GM18508 (cell line): ENCODE measurements around the gene RGS3.
"Not testable (repeated sequence)": the region's sequence is repeated elsewhere in the genome, so short reads cannot be mapped to it uniquely, and the experiment has no call there.

Source experiments
- ATAC-seq: cut with Tn5 transposase; IDR thresholded peaks from one replicate; pipeline ENCODE4 v1.9.1; 2021; ENCODE audit warnings: moderate number of reproducible peaks; ENCODE audit not compliant: insufficient read depth, unreplicated experiment

The RGS3 gene

GRCh38 chr9:113484258-113484730, 20.8 kb downstream of the RGS3 start:
- no peak for ATAC-seq

- ATAC-seq: no peak
Measured at GRCh38 chr9:113485761-113486115, 22.2 kb downstream of the RGS3 start.

GRCh38 chr9:113486327-113486726, 22.8 kb downstream of the RGS3 start:
- no peak for ATAC-seq

GRCh38 chr9:113488071-113488470, 24.5 kb downstream of the RGS3 start:
- ATAC-seq: no peak

- ATAC-seq: no peak
Measured at GRCh38 chr9:113488490-113488889, 25.0 kb downstream of the RGS3 start.

GRCh38 chr9:113491147-113491546, 27.6 kb downstream of the RGS3 start:
- not testable (repeated sequence) for ATAC-seq

GRCh38 chr9:113492343-113493202, 29.0 kb downstream of the RGS3 start:
- ATAC-seq: no peak

GRCh38 chr9:113493203-113493520, 29.6 kb downstream of the RGS3 start:
- no peak for ATAC-seq

- ATAC-seq: no peak
Measured at GRCh38 chr9:113495526-113495925, 32.0 kb downstream of the RGS3 start.

- ATAC-seq: no peak
Measured at GRCh38 chr9:113497051-113497450, 33.5 kb downstream of the RGS3 start.

GRCh38 chr9:113499153-113499875, 35.8 kb downstream of the RGS3 start:
- no peak for ATAC-seq

GRCh38 chr9:113499876-113500497, 36.5 kb downstream of the RGS3 start:
- ATAC-seq: no peak

GRCh38 chr9:113501129-113501686, 37.7 kb downstream of the RGS3 start:
- ATAC-seq: no peak

GRCh38 chr9:113501852-113502251, 38.3 kb downstream of the RGS3 start:
- no peak for ATAC-seq

- no peak for ATAC-seq
Measured at GRCh38 chr9:113502427-113503034, 39.0 kb downstream of the RGS3 start.

- ATAC-seq: no peak
Measured at GRCh38 chr9:113503131-113503541, 39.6 kb downstream of the RGS3 start.

GRCh38 chr9:113503613-113504211, 40.2 kb downstream of the RGS3 start:
- ATAC-seq: no peak

- ATAC-seq: no peak
Measured at GRCh38 chr9:113504725-113505590, 41.4 kb downstream of the RGS3 start.

GRCh38 chr9:113506090-113506589, 42.6 kb downstream of the RGS3 start:
- no peak for ATAC-seq
